Motor neuron (in vitro differentiated cells): ENCODE measurements around the gene SORL1-AS1.

Experiments
- ATAC-seq, 8 experiments: fragments of 200-7000 bp; cut with Tn5 transposase; replicated peaks in 6 of 8; 2 replicates each; pipeline ENCODE4 v1.8.0; 2021; ENCODE audit warnings: mild to moderate bottlenecking in 8 of 8, moderate library complexity in 8 of 8
- H3K27ac ChIP-seq, 2 donors: fragments of 250-450 bp; sonication (Bioruptor Pico); 2 replicates each; pipeline ENCODE4 v1.9.0; 2021; ENCODE audit warnings: antibody characterized with exemption in 2 of 2, mild to moderate bottlenecking in 2 of 2, moderate library complexity in 1 of 2
- H3K4me1 ChIP-seq, 2 donors: fragments of 250-450 bp; sonication (Bioruptor Pico); replicated peaks in 1 of 2; 2 replicates each; pipeline ENCODE4 v1.6.1; 2021; ENCODE audit warnings: antibody characterized with exemption in 2 of 2, mild to moderate bottlenecking in 2 of 2, moderate library complexity in 1 of 2
- H3K4me3 ChIP-seq, 5 donors: fragments of 250-450 bp; sonication (Bioruptor Pico); 2 replicates each; pipeline ENCODE4 v1.9.0; 2021; ENCODE audit warnings: antibody characterized with exemption in 5 of 5, mild to moderate bottlenecking in 5 of 5, moderate library complexity in 4 of 5
- WGBS, 10 experiments: fragments of 450-650 bp; shearing (Covaris generic); methylation state at CpG; one replicate each; pipeline ENCODE4 v1.0.0; 2022; 5-methylcytosine and 5-hydroxymethylcytosine counted together
- in situ Hi-C, 9 experiments: fragments of 400-800 bp; cut with MboI; loops; one replicate each; pipeline ENCODE4 v1.15.0; 2021; ENCODE audit warnings: low sequenced_read_pairs in 9 of 9, low pct_unique_long_range_greater_than_20kb in 2 of 9; ENCODE audit not compliant: unreplicated experiment in 9 of 9

Gene SORL1-AS1

GRCh38 chr11:121458551-121458950 lies 5.8 kb upstream of the SORL1-AS1 start:
- no peak for ATAC-seq
- WGBS, 10 experiments: 57 to 100% (median 82%) methylated on average over 1 to 8 of the region's 9 CpGs
- in situ Hi-C loops: loop anchor here in 1 of 9 experiments (25.0 kb wide), 1 partner anchor 146 kb away; no protein-coding TSS in a partner anchor
- H3K4me1 ChIP-seq: peaks cover 33 to 86% of the 10 kb centered on the region in 2 donors
- H3K4me3 ChIP-seq: no peak overlapping the region
- H3K27ac ChIP-seq: peak overlapping the region in 1 of 2 donors; percentile 66

- Histone ChIP-seq H3K27ac (no peak overlapping the region), H3K4me1 (peaks cover 33 to 77% of the 10 kb centered on the region in 2 donors), H3K4me3 (no peak overlapping the region)
- in situ Hi-C loops: loop anchor here in 1 of 9 experiments (25.0 kb wide), 1 partner anchor 145 kb away; no protein-coding TSS in a partner anchor
- ATAC-seq: no peak
- 59 to 94% (median 76%) methylated on average over 1 to 11 of the region's 11 CpGs for WGBS, 10 experiments
These were observed 4.2 kb upstream of the SORL1-AS1 start for GRCh38 chr11:121456816-121457431.

- H3K4me1 ChIP-seq: peaks cover 35 to 69% of the 10 kb centered on the region in 2 donors
- in situ Hi-C loops: loop anchor here in 1 of 9 experiments (25.0 kb wide), 1 partner anchor 144 kb away; no protein-coding TSS in a partner anchor
- ATAC-seq: no peak
- no peak overlapping the region for H3K4me3 ChIP-seq
- no peak overlapping the region for H3K27ac ChIP-seq
- WGBS, 10 experiments: 90 to 100% (median 100%) methylated on average over 2 of the region's 2 CpGs; no CpG with 5 or more reads in 3 of the 10 experiments
These were observed 3.4 kb upstream of the SORL1-AS1 start for GRCh38 chr11:121456151-121456550.

- in situ Hi-C loops: loop anchor here in 1 of 9 experiments (25.0 kb wide), 1 partner anchor 143 kb away; no protein-coding TSS in a partner anchor
These were observed 2.3 kb upstream of the SORL1-AS1 start for GRCh38 chr11:121455115-121455514.

GRCh38 chr11:121453589-121454299 lies 977 bp upstream of the SORL1-AS1 start:
- in situ Hi-C loops: loop anchor here in 1 of 9 experiments (25.0 kb wide), 1 partner anchor 141 kb away; no protein-coding TSS in a partner anchor
- WGBS, 10 experiments: 55 to 100% (median 78%) methylated on average over 1 to 3 of the region's 6 CpGs
- peak overlapping the region in 4 of 5 donors; percentile 80 to 88 (median 81) for H3K4me3 ChIP-seq
- no peak for ATAC-seq
- H3K4me1 ChIP-seq: peaks cover 17 to 45% of the 10 kb centered on the region in 2 donors
- no peak overlapping the region for H3K27ac ChIP-seq

More at GRCh38 chr11:121455115-121455514, 2.3 kb upstream of the SORL1-AS1 start:
- WGBS, 10 experiments: 60 to 100% (median 77%) methylated on average over 1 to 3 of the region's 3 CpGs; no CpG with 5 or more reads in 2 of the 10 experiments
- no peak for ATAC-seq
- Histone ChIP-seq H3K27ac (no peak overlapping the region), H3K4me1 (peaks cover 30 to 59% of the 10 kb centered on the region in 2 donors), H3K4me3 (no peak overlapping the region)

GRCh38 chr11:121451986-121452608 lies 670 bp downstream of the SORL1-AS1 start, which contains the start of gene SORL1:
Gene SORL1, plus strand, starts transcription at chr11:121452314. Its CDS starts 18 bp downstream, at chr11:121452332.
- peak within 1 kb of the TSS; percentile 43 to 62 for H3K27ac ChIP-seq
- peak; percentile 95 to 98 (median 96) for ATAC-seq
- 0 to 2% (median 0%) methylated on average over 2 to 35 of the region's 89 CpGs; no CpG with 5 or more reads in 7 of the 10 experiments for WGBS, 10 experiments
- H3K4me3 ChIP-seq: peak within 1 kb of the TSS; percentile 79 to 88 (median 81)
- H3K4me1 ChIP-seq: peaks cover 8 to 29% of the 10 kb centered on the region in 2 donors
- in situ Hi-C loops: loop anchor here in 1 of 9 experiments (25.0 kb wide), 1 partner anchor 140 kb away; no protein-coding TSS in a partner anchor

GRCh38 chr11:121451178-121451985 lies 1.4 kb downstream of the SORL1-AS1 start:
- WGBS, 10 experiments: 59 to 100% (median 76%) methylated on average over 1 to 16 of the region's 22 CpGs; no CpG with 5 or more reads in 1 of the 10 experiments
- peaks cover 14 to 21% of the 10 kb centered on the region in 2 donors for H3K4me1 ChIP-seq
- ATAC-seq: peak in 3 of 8 experiments; percentile 50 to 53 (median 51)
- in situ Hi-C loops: loop anchor here in 1 of 9 experiments (25.0 kb wide), 1 partner anchor 139 kb away; no protein-coding TSS in a partner anchor
- no peak overlapping the region for H3K27ac ChIP-seq
- H3K4me3 ChIP-seq: peak overlapping the region; percentile 79 to 88 (median 81)

- ATAC-seq: no peak
- in situ Hi-C loops: loop anchor here in 1 of 9 experiments (25.0 kb wide), 1 partner anchor 138 kb away; no protein-coding TSS in a partner anchor
- Histone ChIP-seq H3K27ac (no peak overlapping the region), H3K4me1 (peaks cover 17 to 18% of the 10 kb centered on the region in 2 donors), H3K4me3 (no peak overlapping the region)
- WGBS, 10 experiments: 58 to 100% (median 72%) methylated on average over 1 of the region's 1 CpG; no CpG with 5 or more reads in 6 of the 10 experiments
These were observed 2.4 kb downstream of the SORL1-AS1 start for GRCh38 chr11:121450401-121450800.

- no peak for ATAC-seq
- Histone ChIP-seq H3K4me3 (no peak overlapping the region), H3K4me1 (peaks cover 14 to 18% of the 10 kb centered on the region in 2 donors), H3K27ac (no peak overlapping the region)
- WGBS, 10 experiments: 60 to 100% (median 95%) methylated on average over 1 to 2 of the region's 2 CpGs; no CpG with 5 or more reads in 6 of the 10 experiments
- in situ Hi-C loops: loop anchor here in 1 of 9 experiments (25.0 kb wide), 1 partner anchor 137 kb away; no protein-coding TSS in a partner anchor
These were observed 3.1 kb downstream of the SORL1-AS1 start for GRCh38 chr11:121449626-121450025.

GRCh38 chr11:121449123-121449522 lies 3.6 kb downstream of the SORL1-AS1 start:
- 60 to 100% (median 92%) methylated on average over 1 to 4 of the region's 4 CpGs; no CpG with 5 or more reads in 4 of the 10 experiments for WGBS, 10 experiments
- no peak overlapping the region for H3K4me3 ChIP-seq

GRCh38 chr11:121448431-121448941 lies 4.3 kb downstream of the SORL1-AS1 start:
- in situ Hi-C loops: no loop called here
- no peak for ATAC-seq
- no peak overlapping the region for H3K27ac ChIP-seq
- peaks cover 4 to 12% of the 10 kb centered on the region in 2 donors for H3K4me1 ChIP-seq
- 39 to 100% (median 79%) methylated on average over 1 to 3 of the region's 3 CpGs; no CpG with 5 or more reads in 1 of the 10 experiments for WGBS, 10 experiments
- no peak overlapping the region for H3K4me3 ChIP-seq

More at GRCh38 chr11:121449123-121449522, 3.6 kb downstream of the SORL1-AS1 start:
- no peak overlapping the region for H3K27ac ChIP-seq
- H3K4me1 ChIP-seq: peaks cover 11 to 15% of the 10 kb centered on the region in 2 donors
- in situ Hi-C loops: no loop called here
- ATAC-seq: no peak
